ENCODE data around the gene EIF4G3.

DNA sequence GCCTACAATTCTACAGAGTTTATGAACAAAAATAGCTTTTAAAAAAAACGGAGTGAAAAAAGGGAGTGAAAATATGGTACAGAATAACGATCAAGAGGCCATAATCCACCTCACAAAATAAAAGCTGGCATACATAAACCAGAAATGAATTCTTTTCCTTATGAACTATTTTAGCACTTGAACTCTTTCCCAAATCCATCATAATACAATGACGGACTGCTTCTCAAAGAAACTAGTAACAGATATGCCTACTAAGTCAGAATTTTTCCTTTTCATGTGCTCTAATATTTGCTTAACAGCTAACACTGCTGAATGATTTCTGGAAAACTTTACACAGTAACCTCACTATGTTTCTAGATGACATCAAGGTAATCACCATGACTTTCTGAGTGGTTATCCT lies 144.0 kb downstream of the EIF4G3 start:
- TF ChIP-seq, protein P1, sequence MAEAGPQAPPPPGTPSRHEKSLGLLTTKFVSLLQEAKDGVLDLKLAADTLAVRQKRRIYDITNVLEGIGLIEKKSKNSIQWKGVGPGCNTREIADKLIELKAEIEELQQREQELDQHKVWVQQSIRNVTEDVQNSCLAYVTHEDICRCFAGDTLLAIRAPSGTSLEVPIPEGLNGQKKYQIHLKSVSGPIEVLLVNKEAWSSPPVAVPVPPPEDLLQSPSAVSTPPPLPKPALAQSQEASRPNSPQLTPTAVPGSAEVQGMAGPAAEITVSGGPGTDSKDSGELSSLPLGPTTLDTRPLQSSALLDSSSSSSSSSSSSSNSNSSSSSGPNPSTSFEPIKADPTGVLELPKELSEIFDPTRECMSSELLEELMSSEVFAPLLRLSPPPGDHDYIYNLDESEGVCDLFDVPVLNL (IDR thresholded peaks at IDR 0.05; ENCODE audit: low read depth, low read length): no peak
- TF ChIP-seq, protein P2, sequence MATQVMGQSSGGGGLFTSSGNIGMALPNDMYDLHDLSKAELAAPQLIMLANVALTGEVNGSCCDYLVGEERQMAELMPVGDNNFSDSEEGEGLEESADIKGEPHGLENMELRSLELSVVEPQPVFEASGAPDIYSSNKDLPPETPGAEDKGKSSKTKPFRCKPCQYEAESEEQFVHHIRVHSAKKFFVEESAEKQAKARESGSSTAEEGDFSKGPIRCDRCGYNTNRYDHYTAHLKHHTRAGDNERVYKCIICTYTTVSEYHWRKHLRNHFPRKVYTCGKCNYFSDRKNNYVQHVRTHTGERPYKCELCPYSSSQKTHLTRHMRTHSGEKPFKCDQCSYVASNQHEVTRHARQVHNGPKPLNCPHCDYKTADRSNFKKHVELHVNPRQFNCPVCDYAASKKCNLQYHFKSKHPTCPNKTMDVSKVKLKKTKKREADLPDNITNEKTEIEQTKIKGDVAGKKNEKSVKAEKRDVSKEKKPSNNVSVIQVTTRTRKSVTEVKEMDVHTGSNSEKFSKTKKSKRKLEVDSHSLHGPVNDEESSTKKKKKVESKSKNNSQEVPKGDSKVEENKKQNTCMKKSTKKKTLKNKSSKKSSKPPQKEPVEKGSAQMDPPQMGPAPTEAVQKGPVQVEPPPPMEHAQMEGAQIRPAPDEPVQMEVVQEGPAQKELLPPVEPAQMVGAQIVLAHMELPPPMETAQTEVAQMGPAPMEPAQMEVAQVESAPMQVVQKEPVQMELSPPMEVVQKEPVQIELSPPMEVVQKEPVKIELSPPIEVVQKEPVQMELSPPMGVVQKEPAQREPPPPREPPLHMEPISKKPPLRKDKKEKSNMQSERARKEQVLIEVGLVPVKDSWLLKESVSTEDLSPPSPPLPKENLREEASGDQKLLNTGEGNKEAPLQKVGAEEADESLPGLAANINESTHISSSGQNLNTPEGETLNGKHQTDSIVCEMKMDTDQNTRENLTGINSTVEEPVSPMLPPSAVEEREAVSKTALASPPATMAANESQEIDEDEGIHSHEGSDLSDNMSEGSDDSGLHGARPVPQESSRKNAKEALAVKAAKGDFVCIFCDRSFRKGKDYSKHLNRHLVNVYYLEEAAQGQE (IDR thresholded peaks at IDR 0.05; ENCODE audit: low read depth, low read length): no peak
- TF ChIP-seq, protein P3, sequence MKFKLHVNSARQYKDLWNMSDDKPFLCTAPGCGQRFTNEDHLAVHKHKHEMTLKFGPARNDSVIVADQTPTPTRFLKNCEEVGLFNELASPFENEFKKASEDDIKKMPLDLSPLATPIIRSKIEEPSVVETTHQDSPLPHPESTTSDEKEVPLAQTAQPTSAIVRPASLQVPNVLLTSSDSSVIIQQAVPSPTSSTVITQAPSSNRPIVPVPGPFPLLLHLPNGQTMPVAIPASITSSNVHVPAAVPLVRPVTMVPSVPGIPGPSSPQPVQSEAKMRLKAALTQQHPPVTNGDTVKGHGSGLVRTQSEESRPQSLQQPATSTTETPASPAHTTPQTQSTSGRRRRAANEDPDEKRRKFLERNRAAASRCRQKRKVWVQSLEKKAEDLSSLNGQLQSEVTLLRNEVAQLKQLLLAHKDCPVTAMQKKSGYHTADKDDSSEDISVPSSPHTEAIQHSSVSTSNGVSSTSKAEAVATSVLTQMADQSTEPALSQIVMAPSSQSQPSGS (IDR thresholded peaks at IDR 0.05; ENCODE audit: low read length): no peak
- TF ChIP-seq ZNF207 (IDR thresholded peaks at IDR 0.05; ENCODE audit: borderline replicate concordance): no peak

Measured in GM12878 (cell line).